GM21360 (cell line): Measurements from ENCODE around the gene AP3B2.
A peak's percentile ranks its signal among the peaks of the same experiment; 100 is the strongest.
"Not testable (repeated sequence)": the region's sequence is repeated elsewhere in the genome, so short reads cannot be mapped to it uniquely, and the experiment has no call there.

ENCODE experiments used
- ATAC-seq: cut with Tn5 transposase; IDR thresholded peaks from one replicate; pipeline ENCODE4 v1.9.1; 2021; ENCODE audit warnings: mild to moderate bottlenecking, moderate library complexity; ENCODE audit not compliant: unreplicated experiment

AP3B2 gene, protein sequence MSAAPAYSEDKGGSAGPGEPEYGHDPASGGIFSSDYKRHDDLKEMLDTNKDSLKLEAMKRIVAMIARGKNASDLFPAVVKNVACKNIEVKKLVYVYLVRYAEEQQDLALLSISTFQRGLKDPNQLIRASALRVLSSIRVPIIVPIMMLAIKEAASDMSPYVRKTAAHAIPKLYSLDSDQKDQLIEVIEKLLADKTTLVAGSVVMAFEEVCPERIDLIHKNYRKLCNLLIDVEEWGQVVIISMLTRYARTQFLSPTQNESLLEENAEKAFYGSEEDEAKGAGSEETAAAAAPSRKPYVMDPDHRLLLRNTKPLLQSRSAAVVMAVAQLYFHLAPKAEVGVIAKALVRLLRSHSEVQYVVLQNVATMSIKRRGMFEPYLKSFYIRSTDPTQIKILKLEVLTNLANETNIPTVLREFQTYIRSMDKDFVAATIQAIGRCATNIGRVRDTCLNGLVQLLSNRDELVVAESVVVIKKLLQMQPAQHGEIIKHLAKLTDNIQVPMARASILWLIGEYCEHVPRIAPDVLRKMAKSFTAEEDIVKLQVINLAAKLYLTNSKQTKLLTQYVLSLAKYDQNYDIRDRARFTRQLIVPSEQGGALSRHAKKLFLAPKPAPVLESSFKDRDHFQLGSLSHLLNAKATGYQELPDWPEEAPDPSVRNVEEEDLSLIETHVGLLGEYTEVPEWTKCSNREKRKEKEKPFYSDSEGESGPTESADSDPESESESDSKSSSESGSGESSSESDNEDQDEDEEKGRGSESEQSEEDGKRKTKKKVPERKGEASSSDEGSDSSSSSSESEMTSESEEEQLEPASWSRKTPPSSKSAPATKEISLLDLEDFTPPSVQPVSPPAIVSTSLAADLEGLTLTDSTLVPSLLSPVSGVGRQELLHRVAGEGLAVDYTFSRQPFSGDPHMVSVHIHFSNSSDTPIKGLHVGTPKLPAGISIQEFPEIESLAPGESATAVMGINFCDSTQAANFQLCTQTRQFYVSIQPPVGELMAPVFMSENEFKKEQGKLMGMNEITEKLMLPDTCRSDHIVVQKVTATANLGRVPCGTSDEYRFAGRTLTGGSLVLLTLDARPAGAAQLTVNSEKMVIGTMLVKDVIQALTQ

DNA sequence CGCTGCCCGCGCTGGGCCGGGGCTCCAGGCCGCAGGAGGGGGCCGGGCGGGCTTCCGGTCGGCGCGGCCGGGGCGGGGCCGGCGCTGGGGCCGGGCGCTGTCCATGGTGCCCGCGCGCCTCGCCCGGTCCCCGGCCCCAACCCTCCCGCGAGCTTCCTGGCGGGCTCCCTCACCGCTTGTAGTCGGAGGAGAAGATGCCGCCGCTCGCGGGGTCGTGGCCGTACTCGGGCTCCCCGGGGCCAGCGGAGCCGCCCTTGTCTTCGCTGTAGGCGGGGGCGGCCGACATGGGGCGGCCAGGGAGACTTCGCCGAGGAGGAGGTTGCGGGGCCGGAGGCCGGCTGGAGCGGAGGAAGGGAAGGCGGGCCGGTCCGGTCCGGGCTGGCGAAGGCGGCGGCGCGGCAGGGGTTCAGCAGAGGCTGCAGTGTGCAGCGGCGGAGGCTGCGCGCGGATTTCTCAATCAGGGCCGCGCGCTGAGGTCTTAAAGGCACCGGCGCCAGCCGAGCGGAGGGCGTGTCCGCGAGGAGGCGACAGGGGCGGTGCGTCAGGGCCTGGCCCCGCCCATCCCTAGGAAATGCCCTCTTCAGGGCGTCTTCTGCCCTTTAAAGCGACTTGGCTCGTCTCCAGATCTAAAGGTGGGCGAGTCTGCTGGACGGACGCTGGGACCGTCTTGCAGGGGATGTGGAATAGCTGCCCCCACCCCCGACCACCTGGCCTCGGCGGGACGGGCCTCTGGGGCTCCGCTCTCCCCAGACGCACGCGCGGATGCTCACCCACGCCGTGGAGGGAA is at the start of gene AP3B2:
Gene AP3B2, minus strand, starts transcription at position 455 of the 787 bp plus-strand sequence. Its CDS starts 169 bp downstream, at position 286.
- ATAC-seq = peak; percentile 86

DNA sequence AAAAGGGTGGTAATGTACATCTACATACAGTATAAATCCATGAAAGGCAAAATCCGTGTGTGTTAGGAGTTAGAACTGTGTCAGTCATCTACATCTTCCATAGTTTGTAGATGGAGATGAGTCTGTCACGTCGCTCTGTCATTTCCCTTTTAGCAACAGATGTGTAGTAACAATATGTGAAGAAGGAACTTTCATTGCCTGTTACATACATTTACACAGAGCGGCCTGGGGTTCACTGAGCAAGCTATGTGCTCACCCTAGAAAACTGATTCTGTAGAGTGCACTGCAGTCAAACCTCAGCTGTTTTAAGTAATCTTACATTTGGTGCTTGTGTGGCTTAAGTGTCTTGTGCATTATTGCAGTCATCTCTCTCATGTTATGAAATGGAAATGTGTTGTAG is 41.6 kb upstream of the AP3B2 start:
- no peak for ATAC-seq

DNA sequence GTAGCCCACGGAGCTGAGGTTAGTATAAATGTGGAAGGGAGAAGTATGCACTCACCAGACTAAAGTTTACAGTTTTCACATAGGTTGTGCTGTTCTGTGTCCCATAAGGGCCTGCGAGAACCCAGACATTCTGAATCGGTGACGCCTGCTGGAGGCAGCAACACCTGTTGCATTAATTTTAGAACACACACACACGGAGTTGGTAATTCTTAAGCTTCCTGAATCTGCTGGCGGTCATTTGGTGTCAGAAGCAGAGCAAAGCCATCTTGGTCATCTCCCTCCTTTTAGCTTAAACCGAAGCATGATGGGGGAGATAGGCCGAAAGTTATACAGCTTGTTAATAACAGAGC is 41.1 kb upstream of the AP3B2 start:
- ATAC-seq = peak; percentile 34

DNA sequence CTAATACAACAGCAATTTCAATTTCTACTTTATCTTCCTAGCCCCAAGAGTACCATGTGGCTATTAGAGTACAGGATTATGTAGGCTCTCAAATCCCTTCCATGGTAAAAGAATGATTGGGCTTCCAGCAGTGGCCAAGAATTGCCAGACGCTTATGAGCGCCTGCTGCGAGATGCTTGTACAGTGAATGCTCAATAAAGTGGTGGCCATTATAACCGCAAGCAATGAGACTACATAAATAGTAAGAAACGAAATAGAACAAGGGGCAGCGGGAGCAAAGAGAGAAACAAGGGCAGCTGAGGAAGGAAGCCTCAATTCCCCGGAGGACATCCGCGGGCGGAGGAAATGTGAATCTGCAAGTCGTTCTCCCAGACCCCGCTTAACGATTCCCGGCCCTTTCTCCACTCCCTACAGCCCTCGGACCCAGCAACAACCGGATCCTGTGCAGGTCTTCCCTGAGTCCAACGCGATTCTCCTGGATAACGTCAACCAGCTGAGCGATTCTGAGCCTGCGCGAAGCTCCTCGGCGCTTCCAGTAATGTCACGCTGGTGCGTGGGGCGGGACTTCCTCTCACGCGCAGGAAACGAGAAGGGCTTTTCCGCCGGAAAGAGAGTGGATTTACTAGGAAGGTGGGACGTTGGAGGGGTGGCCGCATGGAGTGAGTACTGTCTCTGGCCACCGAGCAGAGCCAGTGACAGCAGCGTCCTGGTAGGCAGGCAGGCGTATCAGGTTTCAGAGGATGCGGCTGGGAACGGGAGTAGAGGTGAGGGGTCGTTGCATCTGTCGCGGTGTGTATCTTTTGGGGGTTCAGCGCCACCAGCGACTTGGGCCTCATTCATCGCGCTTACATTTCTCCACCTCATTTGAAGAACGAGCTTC is 40.5 kb upstream of the AP3B2 start:
- ATAC-seq = peak; percentile 82

DNA sequence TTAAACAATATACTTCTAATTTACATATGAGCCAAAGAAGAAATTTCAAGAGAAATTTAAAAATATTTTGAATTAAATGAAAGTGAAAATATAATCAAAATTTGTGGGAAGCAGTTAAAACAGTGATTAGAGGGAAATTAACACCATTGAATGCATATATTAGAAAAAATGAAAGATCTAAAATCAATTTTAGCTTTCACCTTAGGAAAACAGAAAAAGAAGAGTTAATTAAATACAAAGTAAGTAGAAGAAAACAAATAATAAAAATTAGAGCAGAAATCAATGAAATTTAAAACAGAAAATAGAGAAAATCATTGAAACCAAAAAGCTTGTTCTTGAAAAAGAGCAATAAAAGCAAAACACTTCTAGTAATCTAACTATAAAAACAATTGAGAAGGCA is 38.6 kb upstream of the AP3B2 start:
- ATAC-seq = no peak

DNA sequence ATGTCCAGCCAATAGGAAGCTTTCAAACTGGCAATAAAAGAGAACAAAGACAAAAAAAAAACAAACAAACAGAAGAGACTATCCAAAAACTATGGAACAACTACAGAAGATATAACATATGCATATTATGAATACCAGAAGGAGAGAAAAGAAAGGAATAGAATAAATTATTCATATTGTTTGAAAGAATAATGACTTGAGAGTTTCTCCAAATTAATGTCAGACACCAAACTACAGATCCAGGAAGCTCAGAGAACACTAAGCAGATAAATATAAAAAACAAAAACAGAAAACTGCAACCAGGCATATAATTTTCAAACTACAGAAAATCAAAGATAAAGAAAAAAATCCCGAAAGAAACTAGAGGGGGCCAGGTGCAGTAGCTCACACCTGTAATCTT is 34.1 kb upstream of the AP3B2 start:
- ATAC-seq = no peak

DNA sequence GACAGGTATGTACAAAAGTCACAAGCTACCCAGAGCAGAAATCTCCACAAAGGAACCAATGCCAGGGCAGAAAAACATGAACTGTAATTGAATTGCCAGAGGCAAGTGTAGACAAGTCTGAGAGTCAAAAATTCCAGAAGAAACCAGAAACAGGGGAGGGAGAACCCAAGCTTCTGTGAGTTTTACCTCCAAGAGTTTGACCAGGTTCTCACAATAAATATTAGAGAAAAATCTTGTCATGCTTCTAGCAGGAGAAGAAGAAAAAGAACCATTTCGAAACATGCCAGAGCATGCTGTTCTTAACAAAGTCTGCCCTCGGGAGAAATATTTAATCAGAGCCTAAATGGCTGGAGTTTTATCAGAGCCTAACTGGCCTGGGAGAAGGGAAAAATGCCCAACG is 32.5 kb upstream of the AP3B2 start:
- no peak for ATAC-seq

DNA sequence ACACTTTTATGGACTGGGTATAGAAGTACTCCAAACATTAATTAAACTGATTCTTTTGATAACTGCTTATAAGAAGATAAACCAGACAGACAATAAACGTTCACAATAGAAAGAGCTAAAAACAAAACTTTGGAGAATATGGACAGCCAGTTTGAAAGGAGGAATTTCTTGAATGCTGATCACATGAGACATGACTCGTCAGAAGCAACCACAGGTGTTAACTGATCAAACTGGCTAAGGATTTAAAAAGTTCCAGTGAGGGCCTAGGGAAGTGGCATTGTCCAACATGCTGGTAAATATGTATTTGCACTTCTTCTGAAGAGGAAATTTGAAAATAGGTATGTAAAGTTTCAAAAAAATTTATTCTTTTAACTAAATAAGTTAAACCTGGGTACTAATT is 29.4 kb upstream of the AP3B2 start:
- no peak for ATAC-seq

DNA sequence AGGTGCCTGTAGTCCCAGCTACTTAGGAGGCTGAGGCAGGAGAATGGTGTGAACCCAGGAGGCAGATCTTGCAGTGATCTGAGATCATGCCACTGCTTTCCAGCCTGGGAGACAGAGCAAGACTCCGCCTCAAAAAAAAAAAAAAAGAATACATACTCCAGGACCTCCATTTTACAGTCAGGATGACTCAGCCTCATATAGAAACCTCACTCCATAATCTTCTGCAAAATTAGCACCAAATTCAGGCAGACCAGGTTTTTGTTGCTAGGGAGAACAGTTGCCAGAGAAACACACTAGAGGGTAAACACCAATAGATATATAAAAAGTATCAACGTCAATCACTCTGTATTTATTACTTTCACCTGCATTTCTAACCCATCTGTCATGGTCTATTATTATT is 28.3 kb upstream of the AP3B2 start:
- no peak for ATAC-seq

DNA sequence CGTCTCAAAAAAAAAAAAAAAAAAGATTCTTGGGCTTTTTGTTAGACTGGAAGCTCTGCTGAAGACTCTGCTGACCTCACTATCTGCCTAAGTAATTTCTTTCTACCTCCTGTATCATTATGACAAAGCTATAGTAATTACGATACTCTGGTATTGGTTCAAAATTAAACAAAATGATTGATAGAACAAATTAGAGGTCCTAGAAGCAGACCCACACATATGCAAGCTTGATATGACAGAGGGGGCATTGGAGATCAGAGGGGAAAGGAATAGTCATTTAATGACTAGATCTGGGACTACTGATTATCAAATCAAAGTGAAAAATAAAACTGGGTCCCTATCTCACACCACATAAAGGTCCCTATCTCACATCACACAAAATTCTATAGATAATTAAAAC is 21.9 kb upstream of the AP3B2 start:
- no peak for ATAC-seq

DNA sequence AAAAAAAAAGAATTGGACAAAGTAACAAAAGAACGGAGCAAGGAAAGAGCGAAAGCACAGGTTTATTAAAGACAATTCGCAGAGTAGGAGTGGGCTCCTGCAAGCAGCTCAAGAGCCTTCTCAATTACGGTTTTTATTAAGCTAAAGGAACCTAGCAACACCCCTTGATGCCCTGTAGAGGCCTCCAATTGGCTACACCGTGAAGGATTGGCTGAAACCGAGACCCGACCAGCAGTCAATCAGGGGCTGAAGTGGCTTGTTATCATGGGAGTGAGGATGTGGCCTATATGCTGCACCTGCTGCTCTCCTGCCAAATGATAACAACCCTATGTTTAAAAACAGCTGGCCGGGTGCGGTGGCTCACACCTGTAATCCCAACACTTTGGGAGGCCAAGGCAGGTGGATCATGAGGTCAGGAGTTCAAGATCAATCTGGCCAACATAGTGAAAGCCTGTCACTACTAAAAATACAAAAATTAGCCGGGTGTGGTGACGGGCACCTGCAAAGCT is 20.4 kb upstream of the AP3B2 start:
- ATAC-seq = no peak

DNA sequence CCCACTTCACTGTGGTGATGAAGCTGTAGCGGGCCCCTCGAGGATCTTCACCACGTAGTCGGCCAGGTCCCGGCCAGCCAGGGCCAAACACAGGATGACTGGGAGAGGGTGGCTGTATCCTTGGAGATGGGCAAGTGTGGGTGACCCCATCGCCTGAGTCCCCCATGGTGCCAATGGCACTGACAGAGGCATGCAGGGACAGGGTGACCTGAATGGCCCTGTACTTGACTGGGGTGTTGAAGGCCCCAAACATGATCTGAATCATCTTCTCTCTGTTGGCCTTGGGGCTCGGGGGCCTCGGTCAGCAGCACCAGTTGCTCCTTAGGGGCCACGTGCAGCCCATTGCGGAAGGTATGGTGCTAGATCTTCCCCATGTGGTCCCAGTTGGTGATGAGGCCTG is 17.1 kb upstream of the AP3B2 start:
- no peak for ATAC-seq

DNA sequence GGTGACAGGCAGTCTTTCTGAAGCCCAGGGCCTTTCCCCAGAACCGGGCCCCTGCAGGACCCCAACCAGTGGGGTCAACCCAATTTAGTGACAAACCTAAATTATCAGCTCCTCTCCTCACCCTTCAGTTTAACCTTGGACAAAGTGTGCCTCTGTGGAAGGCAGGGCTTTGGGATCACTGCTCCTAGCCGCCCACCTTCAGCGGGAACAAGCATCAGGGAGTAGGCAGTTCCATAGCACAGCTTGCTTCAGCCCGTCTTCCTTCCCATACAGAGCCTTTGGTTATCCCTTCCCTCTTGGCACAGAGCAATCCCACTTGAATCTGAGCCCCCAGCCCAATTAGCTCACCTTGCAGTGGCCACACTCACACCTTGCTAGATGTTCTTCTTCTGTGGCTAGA is 5.3 kb upstream of the AP3B2 start:
- ATAC-seq = no peak

DNA sequence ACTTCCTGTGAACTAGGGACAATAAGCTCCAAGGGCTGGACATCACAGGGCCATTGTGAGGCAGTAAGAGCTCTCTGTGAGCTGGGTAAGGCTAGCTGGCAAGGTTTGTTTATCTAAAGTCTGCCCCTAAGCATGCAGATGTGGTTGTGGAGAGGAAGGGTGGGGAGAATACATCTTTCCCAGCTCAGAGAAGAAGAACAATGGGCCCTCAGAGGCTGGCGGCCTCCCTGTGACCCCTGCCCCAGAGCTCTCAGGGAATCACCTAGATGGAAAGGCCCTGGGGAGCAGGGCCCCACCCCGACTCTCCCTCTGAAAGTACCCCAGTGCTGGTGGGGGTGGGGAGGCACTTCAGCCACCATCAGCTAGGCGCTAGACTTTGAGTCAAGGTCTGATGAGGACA is 4.3 kb upstream of the AP3B2 start:
- no peak for ATAC-seq

DNA sequence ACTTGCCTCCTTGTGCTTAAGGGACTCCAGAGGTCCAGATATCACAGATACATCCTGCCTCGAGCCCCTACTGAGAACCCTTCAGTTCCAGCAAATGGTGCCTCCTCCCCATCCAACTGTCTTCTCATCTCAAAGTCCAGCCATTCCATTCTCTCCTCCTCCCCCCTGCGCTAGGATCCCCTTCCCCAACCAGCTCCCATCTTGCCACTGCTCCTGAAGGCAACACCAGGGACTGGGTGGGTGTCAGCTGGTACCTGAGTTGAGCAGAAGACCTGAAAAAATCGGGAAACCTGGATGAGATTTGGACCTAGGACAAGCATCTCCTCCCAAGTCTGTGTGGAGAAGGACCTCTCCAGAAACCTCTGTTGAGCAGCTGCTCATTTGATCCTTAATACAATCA is 2.4 kb upstream of the AP3B2 start:
- no peak for ATAC-seq

DNA sequence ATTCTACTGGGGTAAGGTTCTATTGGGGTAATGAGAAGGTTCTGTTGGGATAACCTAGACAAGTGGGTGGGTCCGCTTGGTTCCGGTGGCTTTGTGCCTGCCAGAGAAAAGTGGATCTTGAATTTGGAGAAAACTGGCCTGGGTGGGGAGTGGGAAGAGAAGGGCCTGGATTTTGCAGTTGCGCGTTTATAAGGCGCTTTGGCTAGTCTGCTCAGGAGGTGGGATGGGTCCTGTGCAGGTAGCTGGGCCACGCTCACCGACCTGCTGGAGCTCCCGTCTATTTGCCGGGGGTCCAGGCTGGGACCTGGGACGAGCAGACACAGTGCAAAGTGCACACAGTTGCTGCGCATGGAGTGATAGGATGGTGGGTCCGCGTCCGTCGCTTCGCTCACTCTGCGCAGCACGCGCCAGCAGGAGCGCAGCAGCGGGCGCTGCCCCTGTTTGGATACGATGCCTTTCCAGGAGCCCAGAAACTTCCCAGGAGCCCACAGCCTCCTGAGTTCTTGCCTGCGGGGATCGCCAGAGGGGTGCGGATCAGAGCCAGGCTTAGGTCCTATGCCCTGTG is 1.3 kb upstream of the AP3B2 start:
- ATAC-seq = no peak

DNA sequence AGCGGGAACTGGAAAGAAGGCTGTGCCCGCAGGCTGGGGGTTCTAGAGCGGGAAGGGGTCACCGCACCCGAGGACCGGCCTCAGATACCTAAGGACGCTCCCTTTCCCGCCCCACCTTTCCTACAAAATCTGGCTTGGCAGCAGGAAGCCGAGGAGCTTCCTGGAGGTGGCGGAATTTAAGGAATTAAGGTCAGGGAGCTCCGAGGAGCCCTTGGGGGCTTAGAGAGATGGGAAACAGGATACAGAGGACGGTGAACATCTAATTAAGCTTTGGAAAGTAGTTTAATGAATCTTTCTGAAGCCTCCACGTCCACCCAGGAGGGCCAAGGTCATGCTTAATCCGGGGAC is 507 bp upstream of the AP3B2 start:
- ATAC-seq = no peak

DNA sequence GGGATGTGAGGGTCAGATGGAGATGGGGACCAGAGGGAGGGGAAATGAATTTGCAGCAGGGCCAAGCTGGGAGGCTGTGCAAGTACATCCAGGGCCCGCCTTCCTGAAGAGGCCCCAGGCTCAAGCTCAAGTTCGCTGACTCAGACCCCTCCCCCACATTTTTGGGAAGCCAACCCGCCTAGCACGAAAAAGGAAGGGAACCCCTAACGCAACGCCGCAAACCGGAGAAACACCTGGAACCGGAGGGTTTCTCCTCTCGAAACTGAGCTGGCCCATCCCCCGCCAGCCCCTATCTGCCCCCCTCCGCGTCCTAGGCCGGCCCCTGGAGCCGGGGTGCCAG is 624 bp downstream of the AP3B2 start:
- no peak for ATAC-seq

DNA sequence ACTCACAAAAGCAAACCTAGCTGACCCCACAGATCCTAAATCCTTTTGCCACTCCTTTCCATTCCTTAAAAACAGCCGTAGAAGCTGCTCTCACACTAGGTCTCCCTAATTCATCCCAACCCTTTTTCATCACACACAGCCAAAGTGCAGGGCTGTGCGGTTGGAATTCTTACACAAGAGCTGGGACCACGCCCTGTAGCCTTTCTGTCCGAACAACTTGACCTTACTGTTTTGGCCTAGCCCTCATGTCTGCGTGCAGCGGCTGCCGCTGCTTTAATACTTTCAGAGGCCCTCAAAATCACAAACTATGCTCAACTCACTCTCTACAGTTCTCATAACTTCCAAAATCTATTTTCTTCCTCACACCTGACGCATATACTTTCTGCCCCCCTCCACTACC is 3.8 kb downstream of the AP3B2 start:
- not testable (repeated sequence) for ATAC-seq

DNA sequence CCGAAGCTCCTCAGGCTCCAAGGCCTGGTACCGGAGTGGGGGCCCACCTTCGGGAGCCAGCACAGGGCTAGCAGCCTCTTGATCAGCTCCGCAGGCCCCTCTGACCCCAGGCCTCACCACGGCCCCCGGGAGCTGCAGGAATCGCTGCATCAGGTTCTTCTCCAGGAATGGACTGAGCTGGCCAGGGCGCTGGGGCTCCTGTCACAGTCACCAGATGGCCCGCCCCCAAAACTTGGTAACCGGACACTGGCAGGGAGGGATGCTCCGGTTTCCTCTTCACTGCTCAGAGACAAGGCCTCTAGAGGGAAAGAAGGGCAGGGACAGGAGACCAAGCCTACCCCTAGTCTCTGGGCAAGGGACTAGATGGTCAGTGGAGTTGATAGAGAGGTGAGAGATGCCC is 9.9 kb downstream of the AP3B2 start:
- ATAC-seq = no peak
